Spinal cord (tissue), 10 donors: Measurements from ENCODE around the gene RFTN1. TPM values are rescaled to one million over a fixed set of nuclear protein-coding genes. Genes with fewer than 3 reads are reported as not detected.
A peak's percentile ranks its signal among the peaks of the same experiment; 100 is the strongest.

Experiments used
- DNase-seq, 6 donors: peaks; one replicate each; pipeline versions ENCODE4 v3.0.0 to v3.0.0-alpha.2; 2013 to 2015; ENCODE audit warnings: low spot score in 6 of 6, low read depth in 4 of 6
- H3K27ac ChIP-seq: one replicate; pipeline ENCODE4 v1.5.1; 2013; ENCODE audit warnings: low read depth, low read length, control low read depth
- H3K27me3 ChIP-seq: one replicate; pipeline ENCODE4 v1.6.1; 2013; ENCODE audit warnings: low read length; ENCODE audit not compliant: control insufficient read depth, insufficient read depth
- H3K36me3 ChIP-seq: one replicate; pipeline ENCODE4 v1.6.1; 2013; ENCODE audit warnings: low read length; ENCODE audit not compliant: control insufficient read depth, insufficient read depth
- H3K4me1 ChIP-seq: one replicate; pipeline ENCODE4 v1.6.1; 2013; ENCODE audit warnings: low read length; ENCODE audit not compliant: control insufficient read depth, insufficient read depth
- H3K4me3 ChIP-seq: one replicate; pipeline ENCODE4 v1.5.1; 2013; ENCODE audit warnings: low read depth, low read length, control low read depth
- H3K9me3 ChIP-seq: one replicate; pipeline ENCODE4 v1.6.1; 2013; ENCODE audit warnings: low read length; ENCODE audit not compliant: control insufficient read depth, insufficient read depth
- WGBS: methylation state at CpG from one replicate; pipeline ENCODE4 v1.1.5; 2013; ENCODE audit warnings: missing lambda C conversion rate; ENCODE audit not compliant: insufficient coverage; 5-methylcytosine and 5-hydroxymethylcytosine counted together
- polyA plus RNA-seq, 2 donors: library from polyadenylated mRNA; unstranded; fragments of 120-200 nt; gene quantifications; one replicate each; pipeline ENCODE4 v1.2.1, GENCODE V29; 2013; ENCODE audit not compliant: insufficient read length in 2 of 2
- total RNA-seq, 2 donors: library from RNA; depleted of rRNA in 1 of 2; stranded (reverse); fragments of 120-200 nt in 1 of 2; fragments of >200 nt in 1 of 2; gene quantifications; one replicate each; pipeline versions ENCODE4 v1.2.3 to v1.2.4, GENCODE V29; 2013 to 2014
- donor health status: healthy.

The RFTN1 gene
- total and polyA plus RNA-seq, 4 donors: 15.6 to 26.8 (median 25.7) TPM

DNA sequence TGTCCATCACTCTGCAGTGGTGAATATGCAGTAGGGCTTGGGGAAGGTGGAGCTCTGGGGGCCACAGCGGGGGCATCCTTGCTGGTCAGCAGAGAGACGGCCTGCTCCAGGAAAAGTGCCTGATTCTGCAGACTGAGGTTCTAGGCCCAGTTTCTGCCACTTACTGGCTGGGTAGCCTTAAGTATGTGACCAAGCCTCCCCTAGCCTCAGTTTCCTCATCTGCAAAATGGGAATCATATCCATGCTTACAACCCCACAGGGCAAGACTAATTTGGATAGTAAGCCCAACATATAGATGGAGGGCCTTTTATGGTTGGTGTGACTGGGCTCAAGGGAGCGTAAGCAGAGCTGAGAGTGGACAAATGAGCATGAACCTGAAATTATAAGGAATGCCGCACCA is 187.6 kb downstream of the RFTN1 start:
- Histone ChIP-seq H3K36me3 (peaks cover 19% of the 10 kb centered on the region), H3K4me1 (peaks cover 17% of the 10 kb centered on the region), H3K9me3 (no peaks in the 10 kb centered on the region), H3K4me3 (no peak overlapping the region), H3K27ac (no peak overlapping the region), H3K27me3 (no peaks in the 10 kb centered on the region)
- no peak for DNase-seq
- 97% methylated on average over 4 of the region's 4 CpGs for WGBS

DNA sequence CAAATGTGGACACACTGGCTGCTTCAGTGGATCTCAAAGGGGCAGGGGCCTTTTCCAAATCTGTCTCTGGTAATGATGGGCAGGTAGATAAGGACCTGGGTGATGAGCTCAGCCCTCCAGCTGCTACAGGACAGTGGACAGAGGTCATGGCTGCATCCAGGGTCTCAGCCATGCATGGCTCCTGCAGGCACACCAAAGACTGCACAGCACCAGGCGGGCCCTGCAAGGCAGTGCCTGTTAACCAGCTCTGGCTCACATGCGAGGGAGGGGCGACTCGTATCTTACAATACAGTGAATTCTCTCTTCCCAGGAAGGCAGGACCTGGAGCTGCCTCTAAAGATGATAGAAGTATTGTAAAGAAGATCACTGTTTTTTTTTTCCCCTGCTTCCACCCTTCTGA is 189.8 kb downstream of the RFTN1 start:
- no peak overlapping the region for H3K27ac ChIP-seq
- DNase-seq: no peak

DNA sequence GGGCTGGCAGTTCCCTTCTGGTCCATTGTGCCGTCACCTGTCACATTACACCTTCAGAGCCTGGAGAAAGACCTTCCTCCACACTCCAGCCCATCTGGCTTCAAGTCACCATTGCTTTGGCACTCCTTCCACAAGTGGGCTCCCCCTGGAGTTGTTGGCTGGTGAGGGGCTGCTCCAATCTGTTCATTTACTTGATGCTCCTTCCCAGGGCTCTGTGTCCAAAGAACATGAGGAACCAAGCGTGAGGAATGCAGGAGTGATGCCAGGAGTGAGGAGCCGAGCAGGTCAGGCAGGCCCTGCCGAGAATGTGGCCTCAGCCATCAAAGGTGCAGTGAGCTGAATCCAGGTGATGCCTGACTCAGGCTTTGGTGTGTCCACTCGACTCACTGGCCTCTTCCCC is 191.3 kb downstream of the RFTN1 start:
- H3K9me3 ChIP-seq: no peaks in the 10 kb centered on the region
- H3K4me3 ChIP-seq: no peak overlapping the region
- H3K4me1 ChIP-seq: peaks cover 7% of the 10 kb centered on the region
- DNase-seq: peak in 1 of 6 donors; percentile 45
- H3K36me3 ChIP-seq: peaks cover 25% of the 10 kb centered on the region
- no peaks in the 10 kb centered on the region for H3K27me3 ChIP-seq
- H3K27ac ChIP-seq: no peak overlapping the region
- WGBS: 84% methylated on average over 5 of the region's 5 CpGs

More for the DNA sequence above, 189.8 kb downstream of the RFTN1 start:
- Histone ChIP-seq H3K9me3 (no peaks in the 10 kb centered on the region), H3K4me3 (no peak overlapping the region), H3K27me3 (no peaks in the 10 kb centered on the region), H3K36me3 (peaks cover 19% of the 10 kb centered on the region), H3K4me1 (peaks cover 7% of the 10 kb centered on the region)
- WGBS: no CpG with 5 or more reads among the region's 4 CpGs

DNA sequence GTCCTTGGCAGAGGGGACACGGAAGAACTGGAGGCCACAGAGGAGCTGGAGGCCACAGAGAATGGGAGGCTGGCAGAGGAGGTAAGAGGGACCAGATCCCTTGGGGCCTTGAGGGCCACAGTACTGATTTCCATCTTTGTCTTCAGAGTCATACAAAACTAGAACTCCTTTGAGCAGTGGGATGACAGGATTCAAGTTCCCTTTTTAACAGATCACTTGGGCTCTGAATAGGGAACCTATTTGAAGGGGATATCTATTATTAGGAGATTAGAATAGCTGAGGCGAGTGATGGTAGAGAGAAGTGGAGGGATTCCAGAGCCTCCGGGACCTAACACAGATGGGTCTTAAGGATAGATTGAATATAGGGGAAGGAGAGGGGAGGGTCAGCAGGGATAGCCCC is 192.8 kb downstream of the RFTN1 start:
- no peaks in the 10 kb centered on the region for H3K27me3 ChIP-seq
- no peak overlapping the region for H3K27ac ChIP-seq
- H3K36me3 ChIP-seq: peaks cover 32% of the 10 kb centered on the region
- no peak overlapping the region for H3K4me3 ChIP-seq
- DNase-seq: no peak
- H3K9me3 ChIP-seq: no peaks in the 10 kb centered on the region
- 89% methylated on average over 3 of the region's 3 CpGs for WGBS
- no peaks in the 10 kb centered on the region for H3K4me1 ChIP-seq

GRCh38 chr3:16319723-16320122 is 193.8 kb downstream of the RFTN1 start:
- Histone ChIP-seq H3K4me3 (no peak overlapping the region), H3K9me3 (no peaks in the 10 kb centered on the region), H3K27me3 (no peaks in the 10 kb centered on the region), H3K27ac (no peak overlapping the region), H3K36me3 (peaks cover 32% of the 10 kb centered on the region), H3K4me1 (no peaks in the 10 kb centered on the region)
- DNase-seq: no peak
- 93% methylated on average over 2 of the region's 4 CpGs for WGBS

DNA sequence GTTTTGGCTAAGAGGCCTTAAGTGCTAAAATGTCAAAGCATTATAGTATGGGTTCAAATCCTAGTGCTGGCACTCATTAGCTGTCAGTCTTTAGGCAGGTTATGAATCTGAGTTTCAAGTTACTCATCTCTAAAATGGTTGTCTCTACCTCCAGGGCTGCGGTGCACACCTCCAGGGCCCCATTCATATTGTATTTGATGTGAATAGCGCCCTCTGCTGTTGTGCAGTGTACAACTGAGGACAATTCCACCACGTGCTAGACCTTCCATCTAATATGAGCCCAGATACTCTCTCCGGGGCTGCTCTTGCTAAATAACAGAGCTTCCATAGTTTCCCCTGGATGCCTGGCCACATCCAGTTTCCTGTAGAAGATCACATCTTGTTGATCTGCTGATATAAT is 194.2 kb downstream of the RFTN1 start:
- WGBS: 50% methylated on average over 4 of the region's 4 CpGs
- H3K36me3 ChIP-seq: peaks cover 32% of the 10 kb centered on the region
- no peak for DNase-seq
- no peak overlapping the region for H3K27ac ChIP-seq
- H3K4me3 ChIP-seq: no peak overlapping the region
- H3K27me3 ChIP-seq: no peaks in the 10 kb centered on the region
- no peaks in the 10 kb centered on the region for H3K4me1 ChIP-seq
- no peaks in the 10 kb centered on the region for H3K9me3 ChIP-seq

GRCh38 chr3:16318176-16318575 is 195.3 kb downstream of the RFTN1 start:
- Histone ChIP-seq H3K9me3 (no peaks in the 10 kb centered on the region), H3K27me3 (no peaks in the 10 kb centered on the region), H3K4me1 (no peaks in the 10 kb centered on the region), H3K36me3 (peaks cover 32% of the 10 kb centered on the region), H3K27ac (no peak overlapping the region), H3K4me3 (no peak overlapping the region)
- DNase-seq: no peak
- WGBS: 100% methylated on average over 2 of the region's 7 CpGs

DNA sequence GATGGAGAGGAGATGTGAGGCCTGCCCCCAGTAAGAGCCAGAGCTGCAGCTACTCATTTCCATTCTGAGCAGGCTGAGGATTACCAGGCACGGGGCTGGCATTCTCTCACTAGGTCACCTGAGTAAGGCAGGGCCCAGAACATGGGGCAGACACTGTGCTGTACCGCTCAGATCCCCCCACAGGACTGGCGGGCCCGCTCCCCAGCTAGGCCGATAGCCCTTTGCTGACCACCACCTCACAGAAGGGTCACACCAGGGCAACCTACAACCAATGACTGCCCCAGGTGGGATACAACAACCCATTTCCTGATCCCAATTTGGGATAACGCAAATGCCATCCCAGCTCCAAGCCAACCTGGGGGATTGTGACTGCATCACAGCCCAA is 195.9 kb downstream of the RFTN1 start:
- Histone ChIP-seq H3K9me3 (no peaks in the 10 kb centered on the region), H3K27me3 (no peaks in the 10 kb centered on the region), H3K27ac (no peak overlapping the region), H3K4me1 (no peaks in the 10 kb centered on the region), H3K36me3 (peaks cover 26% of the 10 kb centered on the region), H3K4me3 (no peak overlapping the region)
- no peak for DNase-seq
- WGBS: 94% methylated on average over 6 of the region's 6 CpGs

- H3K4me1 ChIP-seq: no peaks in the 10 kb centered on the region
Measured at GRCh38 chr3:16316847-16317560, 196.5 kb downstream of the RFTN1 start.

GRCh38 chr3:16316396-16316795 is 197.1 kb downstream of the RFTN1 start:
- Histone ChIP-seq H3K27ac (no peak overlapping the region), H3K9me3 (no peaks in the 10 kb centered on the region), H3K4me1 (no peaks in the 10 kb centered on the region), H3K4me3 (no peak overlapping the region), H3K36me3 (peaks cover 20% of the 10 kb centered on the region), H3K27me3 (no peaks in the 10 kb centered on the region)
- WGBS: 79% methylated on average over 2 of the region's 3 CpGs
- DNase-seq: no peak

More at GRCh38 chr3:16316847-16317560, 196.5 kb downstream of the RFTN1 start:
- no peaks in the 10 kb centered on the region for H3K9me3 ChIP-seq
- peaks cover 24% of the 10 kb centered on the region for H3K36me3 ChIP-seq
- WGBS: 88% methylated on average over 2 of the region's 5 CpGs
- H3K27ac ChIP-seq: no peak overlapping the region
- no peak overlapping the region for H3K4me3 ChIP-seq
- DNase-seq: no peak
- no peaks in the 10 kb centered on the region for H3K27me3 ChIP-seq
